PFSK-1 (cell line): Measurements from ENCODE around the gene AUTS2.

ENCODE experiments used
- FOXP2 ChIP-seq: optimal IDR thresholded peaks from 2 replicates; pipeline ENCODE3; 2011; ENCODE audit warnings: borderline replicate concordance, control low read depth, inconsistent platforms; ENCODE audit not compliant: insufficient read depth; ENCODE audit errors: extremely low read length, extremely low read depth
- POLR2AphosphoS5 ChIP-seq: IDR thresholded peaks from 2 replicates; pipeline ENCODE4 v1.6.1; 2012; ENCODE audit warnings: low read depth, mild to moderate bottlenecking, control low read depth, low read length, moderate library complexity
- REST ChIP-seq, 2 experiments: IDR thresholded peaks; 2 replicates each; pipeline versions ENCODE4 v1.6.1 to v1.8.0; 2011 to 2012; ENCODE audit warnings: low read depth in 2 of 2, low read length in 2 of 2, control low read depth in 1 of 2, inconsistent platforms in 1 of 2, mild to moderate bottlenecking in 1 of 2, moderate library complexity in 1 of 2; ENCODE audit not compliant: insufficient read depth in 1 of 2
- SIN3A ChIP-seq: IDR thresholded peaks from 2 replicates; pipeline ENCODE4 v1.6.1; 2012; ENCODE audit warnings: mild to moderate bottlenecking, low read length, moderate library complexity, borderline replicate concordance; ENCODE audit not compliant: insufficient read depth
- TAF1 ChIP-seq: IDR thresholded peaks from 2 replicates; pipeline ENCODE4 v1.6.1; 2012; ENCODE audit warnings: low read length, control low read depth, borderline replicate concordance; ENCODE audit not compliant: insufficient read depth

AUTS2 gene

GRCh38 chr7:70570029-70570428 lies 971.8 kb downstream of the AUTS2 start:
- TF ChIP-seq FOXP2, result no peak
- TF ChIP-seq POLR2AphosphoS5, result no peak
- no peak for TF ChIP-seq SIN3A
- no peak for TF ChIP-seq TAF1
- TF ChIP-seq REST (IDR thresholded peaks at IDR 0.05; ENCODE audit: insufficient read depth in 1 of 2, low read depth in 2 of 2, low read length in 2 of 2), result no peak

- TF ChIP-seq FOXP2, result no peak
Measured at GRCh38 chr7:70570961-70571360, 972.7 kb downstream of the AUTS2 start.

- TF ChIP-seq REST (IDR thresholded peaks at IDR 0.05; ENCODE audit: insufficient read depth in 1 of 2, low read depth in 2 of 2, low read length in 2 of 2), result no peak
- TF ChIP-seq TAF1, result no peak
- TF ChIP-seq SIN3A, result no peak
- TF ChIP-seq POLR2AphosphoS5, result no peak
- TF ChIP-seq FOXP2, result no peak
Measured at GRCh38 chr7:70571403-70571934, 973.2 kb downstream of the AUTS2 start.

DNA sequence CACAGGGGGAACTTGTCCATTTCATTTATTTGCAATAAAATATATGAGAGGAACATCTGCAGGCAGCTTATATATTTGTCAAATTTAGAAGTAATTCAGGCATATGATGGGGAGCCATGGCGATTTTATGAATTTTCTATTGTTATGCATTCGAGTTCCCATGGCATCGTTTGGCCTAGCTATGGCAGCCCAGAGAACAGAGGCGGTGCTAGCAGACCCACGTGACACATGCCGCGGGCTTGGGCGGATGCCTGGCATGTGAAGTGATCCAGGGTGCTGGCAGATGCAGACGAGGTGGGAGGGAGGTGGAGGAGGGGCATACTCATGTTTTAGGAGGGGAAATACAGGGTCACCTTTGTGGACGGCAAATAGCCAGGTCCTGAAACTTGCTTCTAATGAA lies 973.7 kb downstream of the AUTS2 start:
- TF ChIP-seq TAF1 (no peak), FOXP2 (no peak), REST (IDR thresholded peaks at IDR 0.05; ENCODE audit: insufficient read depth in 1 of 2, low read depth in 2 of 2, low read length in 2 of 2) (no peak), POLR2AphosphoS5 (no peak)

- TF ChIP-seq REST (IDR thresholded peaks at IDR 0.05; ENCODE audit: insufficient read depth in 1 of 2, low read depth in 2 of 2, low read length in 2 of 2), result no peak
Measured at GRCh38 chr7:70572571-70572970, 974.3 kb downstream of the AUTS2 start.

GRCh38 chr7:70573071-70573661 lies 974.9 kb downstream of the AUTS2 start:
- TF ChIP-seq TAF1, result no peak
